ENCODE measurements around the gene RABGAP1L. TPM values are rescaled to one million over a fixed set of nuclear protein-coding genes. Genes with fewer than 3 reads are reported as not detected.
"Not testable (repeated sequence)": the region's sequence is repeated elsewhere in the genome, so short reads cannot be mapped to it uniquely, and the experiment has no call there.

The RABGAP1L gene
- total and polyA plus RNA-seq, 2 experiments from 2014 or later = 9.2 to 21.4 TPM

- Histone ChIP-seq H3K4me1 (ENCODE audit: low read depth) (no peaks in the 10 kb centered on the region), H3K36me3 (no peaks in the 10 kb centered on the region), H3K27me3 (no peaks in the 10 kb centered on the region), H3K27ac (no peak overlapping the region), H3K9me3 (ENCODE audit: low read depth) (no peaks in the 10 kb centered on the region), H3K4me3 (no peak overlapping the region)
- no peak for DNase-seq (ENCODE audit: low read depth in 1 of 2, low spot score in 1 of 2)
- TF ChIP-seq, protein P1, sequence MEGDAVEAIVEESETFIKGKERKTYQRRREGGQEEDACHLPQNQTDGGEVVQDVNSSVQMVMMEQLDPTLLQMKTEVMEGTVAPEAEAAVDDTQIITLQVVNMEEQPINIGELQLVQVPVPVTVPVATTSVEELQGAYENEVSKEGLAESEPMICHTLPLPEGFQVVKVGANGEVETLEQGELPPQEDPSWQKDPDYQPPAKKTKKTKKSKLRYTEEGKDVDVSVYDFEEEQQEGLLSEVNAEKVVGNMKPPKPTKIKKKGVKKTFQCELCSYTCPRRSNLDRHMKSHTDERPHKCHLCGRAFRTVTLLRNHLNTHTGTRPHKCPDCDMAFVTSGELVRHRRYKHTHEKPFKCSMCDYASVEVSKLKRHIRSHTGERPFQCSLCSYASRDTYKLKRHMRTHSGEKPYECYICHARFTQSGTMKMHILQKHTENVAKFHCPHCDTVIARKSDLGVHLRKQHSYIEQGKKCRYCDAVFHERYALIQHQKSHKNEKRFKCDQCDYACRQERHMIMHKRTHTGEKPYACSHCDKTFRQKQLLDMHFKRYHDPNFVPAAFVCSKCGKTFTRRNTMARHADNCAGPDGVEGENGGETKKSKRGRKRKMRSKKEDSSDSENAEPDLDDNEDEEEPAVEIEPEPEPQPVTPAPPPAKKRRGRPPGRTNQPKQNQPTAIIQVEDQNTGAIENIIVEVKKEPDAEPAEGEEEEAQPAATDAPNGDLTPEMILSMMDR (IDR thresholded peaks at IDR 0.05; ENCODE audit: low read depth, low read length) = no peak
Measured at GRCh38 chr1:174812656-174813055, 653.3 kb downstream of the RABGAP1L start.

GRCh38 chr1:174815036-174815435 lies 655.7 kb downstream of the RABGAP1L start:
- Histone ChIP-seq H3K4me3 (no peak overlapping the region), H3K9me3 (ENCODE audit: low read depth) (no peaks in the 10 kb centered on the region), H3K27ac (no peak overlapping the region), H3K36me3 (no peaks in the 10 kb centered on the region), H3K4me1 (ENCODE audit: low read depth) (no peaks in the 10 kb centered on the region), H3K27me3 (no peaks in the 10 kb centered on the region)
- TF ChIP-seq, protein P1 (IDR thresholded peaks at IDR 0.05; ENCODE audit: low read depth, low read length) = no peak
- DNase-seq (ENCODE audit: low read depth in 1 of 2, low spot score in 1 of 2) = no peak

DNA sequence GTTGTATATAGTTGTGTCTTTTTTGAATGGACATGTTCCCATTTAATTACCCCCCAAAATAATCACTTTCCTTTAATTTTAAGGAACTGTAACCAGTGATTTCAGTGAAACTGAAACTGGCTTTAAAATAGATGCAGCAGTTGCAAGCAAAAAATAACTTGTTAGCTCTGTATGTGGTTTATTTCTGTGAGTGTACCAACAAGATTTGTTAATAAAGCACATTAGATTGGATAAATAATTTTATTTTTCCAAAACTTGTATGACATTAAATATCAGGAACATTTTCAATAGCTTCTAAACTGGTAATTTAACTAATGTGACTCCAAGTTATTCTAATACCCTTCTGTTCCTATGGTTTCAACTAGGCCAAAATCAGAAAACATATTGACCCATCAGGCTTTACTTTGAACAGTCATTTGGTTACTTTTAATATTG lies 656.2 kb downstream of the RABGAP1L start:
- no peaks in the 10 kb centered on the region for H3K4me1 ChIP-seq (ENCODE audit: low read depth)
- DNase-seq (ENCODE audit: low read depth in 1 of 2, low spot score in 1 of 2) = no peak

DNA sequence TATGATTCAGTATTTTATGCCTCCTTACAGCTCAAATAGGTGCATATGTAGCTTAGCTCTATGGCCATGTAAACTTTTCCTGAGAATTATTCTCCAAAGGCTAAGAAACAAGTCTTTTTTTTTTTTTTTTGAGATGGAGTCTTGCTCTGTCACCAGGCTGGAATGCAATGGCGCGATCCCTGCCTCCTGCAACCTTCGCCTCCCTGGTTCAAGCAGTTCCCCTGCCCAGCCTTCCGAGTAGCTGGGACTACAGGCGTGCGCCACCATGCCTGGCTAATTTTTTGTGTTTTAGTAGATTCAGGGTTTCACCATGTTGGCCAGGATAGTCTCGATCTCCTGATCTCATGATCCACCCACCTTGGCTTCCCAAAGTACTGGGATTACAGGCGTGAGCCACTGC lies 657.3 kb downstream of the RABGAP1L start:
- not testable (repeated sequence) for H3K36me3 ChIP-seq; DNase-seq (ENCODE audit: low read depth in 1 of 2, low spot score in 1 of 2); H3K4me3 ChIP-seq; H3K9me3 ChIP-seq (ENCODE audit: low read depth); H3K27ac ChIP-seq; H3K27me3 ChIP-seq; H3K4me1 ChIP-seq (ENCODE audit: low read depth)

More for the DNA sequence above, 656.2 kb downstream of the RABGAP1L start:
- TF ChIP-seq, protein P1 (IDR thresholded peaks at IDR 0.05; ENCODE audit: low read depth, low read length) = no peak
- Histone ChIP-seq H3K4me3 (no peak overlapping the region), H3K27me3 (no peaks in the 10 kb centered on the region), H3K27ac (no peak overlapping the region), H3K36me3 (no peaks in the 10 kb centered on the region), H3K9me3 (ENCODE audit: low read depth) (no peaks in the 10 kb centered on the region)

GRCh38 chr1:174818014-174818616 lies 658.8 kb downstream of the RABGAP1L start:
- no peaks in the 10 kb centered on the region for H3K4me1 ChIP-seq (ENCODE audit: low read depth)
- H3K36me3 ChIP-seq = no peaks in the 10 kb centered on the region
- no peaks in the 10 kb centered on the region for H3K9me3 ChIP-seq (ENCODE audit: low read depth)
- DNase-seq (ENCODE audit: low read depth in 1 of 2, low spot score in 1 of 2) = no peak
- H3K27ac ChIP-seq = no peak overlapping the region
- no peaks in the 10 kb centered on the region for H3K27me3 ChIP-seq
- TF ChIP-seq, protein P1 (IDR thresholded peaks at IDR 0.05; ENCODE audit: low read depth, low read length) = no peak
- no peak overlapping the region for H3K4me3 ChIP-seq

- no peak for DNase-seq (ENCODE audit: low read depth in 1 of 2, low spot score in 1 of 2)
- H3K9me3 ChIP-seq (ENCODE audit: low read depth) = no peaks in the 10 kb centered on the region
- TF ChIP-seq, protein P1 (IDR thresholded peaks at IDR 0.05; ENCODE audit: low read depth, low read length) = no peak
Measured at GRCh38 chr1:174818951-174819350, 659.6 kb downstream of the RABGAP1L start.

More at GRCh38 chr1:174818951-174819350, 659.6 kb downstream of the RABGAP1L start:
- Histone ChIP-seq H3K27ac (no peak overlapping the region), H3K36me3 (no peaks in the 10 kb centered on the region), H3K27me3 (no peaks in the 10 kb centered on the region), H3K4me1 (ENCODE audit: low read depth) (no peaks in the 10 kb centered on the region), H3K4me3 (no peak overlapping the region)

All from cardiac muscle cell (in vitro differentiated cells and primary cell).